SW 1271 (cell line): ENCODE measurements around the gene PLEKHM3.

Source experiments
- DNase-seq, 2 experiments: peaks; one replicate each; lab custom pipeline; 2025; lab: John Stamatoyannopoulos, UW

The PLEKHM3 gene

DNA sequence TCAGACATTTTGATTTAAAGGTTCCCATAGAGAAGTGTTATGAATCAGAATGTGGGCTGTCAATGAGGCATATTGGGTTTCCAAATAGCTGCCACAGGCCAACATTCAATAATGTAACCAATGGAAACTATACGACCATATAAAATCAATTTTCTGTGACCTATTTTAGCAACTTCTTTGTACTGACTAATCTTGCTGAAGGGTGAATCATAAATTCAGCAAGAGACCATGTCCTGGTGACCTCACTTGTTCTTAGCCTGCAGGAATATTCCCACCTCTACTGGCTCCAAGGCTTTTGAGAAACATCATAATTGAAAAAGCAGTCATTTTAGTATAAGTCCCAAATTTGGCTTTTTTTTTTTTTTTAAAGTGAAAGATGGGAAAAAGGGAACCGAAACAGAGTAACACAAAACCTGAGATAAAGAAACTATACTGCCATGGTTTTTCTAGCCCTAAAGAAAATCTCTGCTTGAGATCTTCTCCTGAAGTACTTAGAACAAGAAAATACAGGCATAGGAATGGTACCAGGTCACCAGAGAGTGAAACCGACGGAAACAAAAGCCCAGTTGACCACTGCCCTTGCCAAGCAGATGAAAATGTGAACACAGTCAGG lies 32.1 kb downstream of the PLEKHM3 start:
- no peak for DNase-seq

DNA sequence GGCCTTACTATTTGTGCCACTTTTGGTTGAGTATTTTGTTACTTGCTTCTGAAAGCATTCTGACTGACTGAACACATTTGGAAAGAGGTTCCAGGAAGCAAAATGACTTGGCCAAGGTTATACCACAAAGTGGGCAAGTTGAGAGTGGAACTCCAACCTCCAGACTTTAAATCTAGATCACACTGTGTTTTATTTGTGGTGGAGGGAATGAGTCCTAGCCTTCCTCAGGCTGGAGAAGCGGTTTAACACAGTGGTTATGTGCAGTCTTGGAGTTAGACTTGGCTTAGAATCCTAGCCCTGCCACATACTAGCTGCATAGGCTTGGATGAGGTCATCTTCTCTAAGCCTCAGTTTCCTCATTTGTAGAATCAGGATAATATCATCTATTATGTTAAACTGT lies 33.4 kb downstream of the PLEKHM3 start:
- no peak for DNase-seq

DNA sequence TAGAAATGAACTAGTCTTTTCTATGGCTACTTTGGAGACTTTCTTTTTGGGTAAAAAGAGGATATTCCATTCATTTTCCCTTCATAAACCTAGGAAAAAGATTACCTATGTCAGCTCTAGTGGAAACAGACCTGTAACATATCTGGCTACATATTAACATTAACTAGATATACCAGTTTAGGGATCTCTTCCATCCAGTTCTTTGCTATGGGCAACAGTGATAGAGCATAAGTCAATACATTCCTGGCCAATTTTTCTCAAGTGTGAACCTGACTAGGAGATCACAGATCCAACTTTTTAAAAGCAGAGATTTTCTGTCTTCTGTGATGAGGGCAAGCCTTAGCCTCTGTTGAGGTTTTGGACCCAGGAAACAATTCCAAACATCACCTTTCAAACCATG lies 34.5 kb downstream of the PLEKHM3 start:
- no peak for DNase-seq

DNA sequence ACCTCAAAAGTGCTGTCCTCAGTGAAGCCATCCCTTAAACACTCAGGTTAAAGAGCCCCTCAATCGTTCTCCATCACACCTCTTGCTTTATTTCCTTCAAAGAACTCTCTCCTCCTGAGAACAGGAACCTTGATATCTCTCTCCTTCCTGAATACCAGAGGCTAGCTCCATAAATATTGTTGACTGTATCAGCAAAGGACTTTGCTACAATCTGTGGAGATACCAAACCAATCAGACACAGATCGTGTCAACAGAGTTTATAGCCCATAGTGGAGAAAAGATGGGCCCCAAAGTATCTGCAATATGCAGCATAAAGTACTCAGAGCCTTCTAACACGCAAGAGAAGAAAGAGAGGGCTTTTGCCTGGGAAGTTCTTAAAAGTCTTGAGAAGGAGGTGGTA lies 36.4 kb downstream of the PLEKHM3 start:
- DNase-seq: no peak

DNA sequence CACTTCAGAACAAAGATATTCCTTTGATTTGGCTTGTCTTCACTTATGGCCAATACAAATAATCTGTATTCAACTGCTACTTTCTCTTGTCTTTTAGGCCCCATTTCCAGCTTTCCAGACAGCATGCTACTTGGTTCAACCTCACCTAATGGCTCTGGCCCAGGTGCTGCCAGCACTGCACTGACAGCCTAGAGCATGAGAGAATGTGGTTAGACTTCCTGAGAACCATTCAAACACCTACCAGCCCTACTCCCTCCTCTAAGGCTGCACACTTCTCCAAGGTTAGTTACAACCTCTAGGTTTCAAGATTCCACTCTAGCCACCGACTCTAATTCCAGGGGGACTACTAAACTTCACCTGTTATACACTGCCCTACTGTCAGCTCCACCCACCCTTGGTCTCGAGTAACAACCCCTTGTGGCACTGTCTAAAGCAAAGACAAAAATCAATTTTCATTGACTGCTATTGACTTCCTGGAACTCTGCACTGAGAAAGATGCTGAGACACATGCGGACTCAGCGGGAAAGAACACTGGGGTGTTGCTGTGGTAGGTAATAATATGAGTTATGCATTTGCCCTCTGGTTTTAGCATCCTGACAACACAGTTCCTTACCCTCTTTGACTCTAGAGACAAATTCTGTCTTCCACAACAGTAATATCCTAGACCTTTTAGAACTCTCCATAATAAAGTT lies 38.2 kb downstream of the PLEKHM3 start:
- DNase-seq: no peak

DNA sequence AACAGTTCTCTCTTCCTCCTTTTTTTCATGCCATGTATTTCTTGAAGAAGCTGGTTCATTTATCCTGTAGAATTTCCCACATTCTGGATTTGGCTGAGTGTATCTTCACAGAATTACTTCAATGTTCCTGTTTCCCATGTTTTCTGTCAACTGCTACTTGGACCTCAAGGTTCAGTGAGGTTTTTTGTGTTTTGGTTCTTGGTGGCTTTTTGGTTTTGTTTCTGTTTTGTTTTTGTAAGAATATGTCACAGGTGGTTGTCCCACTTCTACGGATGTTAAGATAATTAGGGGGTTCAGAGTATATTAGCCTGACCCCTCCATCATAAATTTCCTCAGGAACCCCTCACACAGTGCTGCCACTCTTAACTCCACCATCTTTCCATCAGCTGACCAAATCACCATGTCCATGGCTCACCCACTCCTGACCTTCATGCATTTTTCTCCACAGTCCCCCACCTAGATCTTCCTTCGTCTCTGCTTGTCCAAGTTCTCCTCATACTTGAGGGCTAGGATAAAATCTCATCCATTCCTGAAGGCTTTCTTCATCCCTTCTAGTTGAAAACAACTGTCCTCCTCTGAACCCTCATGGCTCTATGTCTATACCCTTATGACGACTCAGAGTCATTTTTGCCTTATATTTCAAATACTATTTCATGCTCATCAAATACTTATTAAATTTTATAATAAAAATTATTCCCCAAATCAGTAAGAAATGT lies 40.4 kb downstream of the PLEKHM3 start:
- DNase-seq: no peak

DNA sequence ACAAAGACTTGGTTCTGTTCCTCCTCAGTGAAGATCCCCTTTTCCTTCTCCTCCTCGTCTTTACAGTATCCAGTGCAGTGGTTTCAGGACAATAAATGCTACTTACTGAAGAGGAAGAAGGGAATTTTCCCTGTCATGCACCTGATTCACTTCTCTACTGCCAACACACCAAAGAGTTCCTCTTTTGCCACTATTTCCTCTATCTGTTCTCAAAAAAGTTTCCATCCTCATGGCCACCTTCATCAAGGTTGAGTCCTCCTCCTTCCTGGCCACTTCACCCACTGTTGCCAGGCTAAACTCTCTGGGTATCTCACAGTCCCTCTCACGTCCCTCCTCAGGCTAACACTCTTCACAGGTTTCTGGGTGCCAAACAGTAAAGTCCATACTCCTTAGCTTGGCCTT lies 41.7 kb downstream of the PLEKHM3 start:
- DNase-seq: no peak

DNA sequence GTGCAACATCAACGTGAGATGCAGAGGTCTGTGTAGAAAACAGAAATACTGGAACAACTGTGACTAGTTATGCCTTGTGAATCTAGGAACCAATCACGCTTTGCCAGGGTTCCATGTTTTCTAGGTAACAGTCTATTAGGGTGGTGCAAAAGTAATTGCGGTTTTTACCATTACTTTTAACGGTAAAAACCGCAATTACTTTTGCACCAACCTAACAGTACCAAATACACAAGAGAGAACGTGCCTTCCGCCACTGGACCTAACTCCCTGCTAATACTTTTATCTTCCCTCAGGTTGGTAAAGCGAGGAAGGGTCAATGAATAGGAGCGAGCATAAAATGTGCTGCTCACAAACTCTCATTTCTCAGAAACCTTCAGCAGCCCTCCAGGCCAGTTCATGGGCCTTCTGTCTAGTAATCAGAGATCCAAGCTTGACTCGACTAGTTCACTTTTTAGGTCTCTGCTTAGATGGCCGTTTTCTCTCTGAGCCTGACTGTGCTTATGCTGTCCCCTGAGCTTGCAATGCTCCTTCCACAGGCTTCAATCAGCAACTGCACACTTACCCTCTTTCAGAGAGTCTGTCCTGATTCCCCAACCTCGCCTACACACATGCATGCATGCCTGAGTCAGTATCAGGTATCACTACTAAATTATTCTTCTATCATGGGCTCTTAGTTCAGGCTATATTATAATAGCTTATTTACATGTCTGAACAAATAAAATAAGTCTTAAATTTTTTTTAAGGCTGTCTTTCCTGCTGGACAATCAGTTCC lies 47.0 kb downstream of the PLEKHM3 start:
- no peak for DNase-seq

DNA sequence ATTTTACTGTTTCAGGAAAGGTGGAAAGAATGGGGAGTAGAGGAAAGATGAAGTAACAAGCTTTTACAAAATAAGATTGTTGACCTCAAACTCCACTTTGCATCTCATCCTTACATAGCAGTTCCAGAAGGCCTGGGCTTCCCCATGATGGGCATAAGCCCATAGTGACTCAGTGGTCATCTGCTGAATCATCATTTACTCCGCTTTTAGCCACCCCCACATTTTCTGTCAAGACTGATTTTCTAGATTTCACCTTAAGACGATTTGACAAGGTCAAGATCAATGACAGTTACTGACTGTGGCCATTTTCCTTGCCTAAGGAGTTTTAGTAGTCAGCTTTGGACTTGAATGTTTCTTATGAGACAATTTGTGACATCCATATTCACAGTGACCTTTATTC lies 49.4 kb downstream of the PLEKHM3 start:
- no peak for DNase-seq

DNA sequence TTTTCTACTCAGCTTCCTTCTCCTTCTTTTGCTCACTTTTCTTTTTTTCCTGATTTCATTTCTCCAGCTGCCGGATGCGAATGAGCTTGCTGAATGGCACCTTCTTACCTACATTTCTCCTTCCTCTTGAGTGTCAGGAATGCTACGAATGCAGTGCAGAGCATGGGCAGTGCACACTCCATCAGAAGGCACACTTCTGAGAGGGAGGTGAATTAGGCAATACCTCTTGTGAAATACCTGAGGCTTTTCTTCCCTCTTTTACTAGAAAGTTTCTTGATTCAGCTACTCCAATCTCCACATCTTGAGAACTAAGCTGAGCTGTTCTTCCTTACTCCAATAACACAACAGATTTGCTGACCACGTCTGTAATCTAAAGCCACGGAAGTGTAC lies 51.1 kb downstream of the PLEKHM3 start:
- no peak for DNase-seq

DNA sequence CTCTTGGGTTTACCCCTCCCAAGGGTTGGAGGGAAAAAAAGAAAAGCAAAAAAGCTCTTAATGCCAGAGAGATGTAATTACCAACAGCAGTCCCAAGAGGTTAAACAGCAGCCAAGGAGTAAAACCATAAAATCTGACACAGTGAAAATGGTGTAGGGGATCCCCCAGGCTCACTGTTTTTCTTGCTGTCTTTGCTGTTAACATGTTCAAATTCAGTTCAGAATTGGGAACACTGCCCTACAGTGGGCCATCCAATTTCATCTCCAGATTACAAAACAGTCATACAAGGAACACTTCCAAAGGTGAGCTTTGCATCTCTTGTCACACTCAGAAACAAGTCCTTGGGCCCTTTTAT lies 54.5 kb downstream of the PLEKHM3 start:
- DNase-seq: no peak

DNA sequence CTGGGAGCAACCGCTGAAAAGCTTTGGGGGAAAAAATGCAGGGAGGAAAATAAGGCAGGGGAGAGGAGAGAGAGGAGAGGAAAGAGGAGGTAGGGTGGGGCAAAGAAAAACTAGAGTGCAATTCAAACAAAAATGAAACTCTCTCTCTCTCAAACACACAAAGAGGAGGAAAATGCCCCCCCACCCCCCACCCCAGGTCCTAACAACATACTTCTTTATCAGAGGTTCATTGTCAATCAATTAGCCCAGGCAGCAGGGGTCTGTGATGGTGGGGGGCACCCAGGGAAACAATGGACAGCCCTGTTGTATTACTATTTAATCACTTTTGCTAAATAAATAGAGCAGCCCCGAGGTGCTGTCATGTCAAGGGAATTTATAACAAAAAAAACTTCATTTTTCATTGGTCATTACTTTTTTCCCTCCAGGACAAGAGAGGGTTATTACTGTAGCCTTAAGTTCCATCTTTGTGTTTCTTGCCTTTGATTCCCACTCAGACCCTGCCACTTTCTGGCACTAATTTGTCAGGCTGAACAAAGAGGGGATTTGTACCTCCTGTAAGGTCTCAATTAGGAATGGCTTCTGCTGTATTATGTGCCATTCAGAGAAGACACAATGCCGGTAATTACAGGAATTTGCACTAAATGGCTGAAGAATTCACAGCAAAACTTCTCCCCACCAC lies 55.0 kb downstream of the PLEKHM3 start:
- DNase-seq: no peak

DNA sequence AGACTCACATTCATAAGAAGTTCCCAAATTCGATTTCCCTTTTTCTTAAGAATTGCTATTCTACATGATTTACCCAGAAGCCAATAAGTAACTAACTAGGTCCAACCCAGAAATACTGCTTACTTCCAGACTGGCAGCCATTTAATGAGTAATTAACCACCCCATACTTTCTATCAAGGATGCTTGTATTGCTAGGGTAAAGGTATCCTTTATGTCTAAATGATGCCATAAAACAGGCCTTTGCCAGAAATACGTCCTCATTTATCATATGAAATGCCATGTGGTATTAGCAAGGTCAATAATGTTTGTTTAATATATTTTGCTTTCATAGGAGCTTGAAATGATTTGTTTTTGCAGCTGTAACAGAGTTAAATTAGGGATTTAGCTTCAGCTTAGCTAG lies 56.1 kb downstream of the PLEKHM3 start:
- DNase-seq: no peak

DNA sequence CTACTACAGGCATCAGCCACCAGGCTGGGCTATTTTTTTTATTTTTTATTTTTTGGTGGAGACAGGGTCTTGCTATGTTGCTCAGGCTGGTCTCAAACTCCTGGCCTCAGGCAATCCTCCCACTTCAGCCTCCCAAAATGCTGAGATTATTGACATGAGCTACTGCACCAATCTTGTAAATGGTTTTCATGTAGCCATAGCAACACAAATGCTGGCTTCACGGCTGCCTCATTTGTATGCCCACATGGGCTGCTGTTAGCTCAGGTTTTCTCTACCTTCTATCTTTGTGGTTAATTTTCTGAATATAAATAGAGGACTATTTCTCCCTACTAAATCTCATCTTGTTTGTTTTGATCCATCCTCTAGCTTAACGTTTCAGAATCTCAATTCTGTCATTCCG lies 58.2 kb downstream of the PLEKHM3 start:
- DNase-seq: no peak

DNA sequence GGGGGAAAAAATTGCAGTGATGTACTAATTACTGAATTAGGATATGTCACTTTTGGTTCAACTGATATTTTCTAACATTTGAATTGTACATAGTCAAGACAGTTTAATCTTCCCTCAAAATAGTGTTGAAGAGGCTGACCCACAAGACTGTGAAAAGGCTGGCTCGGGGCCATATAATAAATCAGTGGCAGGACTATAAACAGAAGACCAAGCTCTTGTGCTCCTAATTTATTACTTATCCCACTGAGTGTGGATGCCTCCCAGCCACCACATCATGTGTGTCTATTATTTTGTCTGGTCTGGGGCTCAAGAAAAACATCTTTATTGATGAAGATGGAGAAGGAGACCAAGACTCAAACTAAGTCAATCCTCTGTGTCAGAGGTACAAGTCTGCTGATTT lies 64.4 kb downstream of the PLEKHM3 start:
- DNase-seq: no peak

DNA sequence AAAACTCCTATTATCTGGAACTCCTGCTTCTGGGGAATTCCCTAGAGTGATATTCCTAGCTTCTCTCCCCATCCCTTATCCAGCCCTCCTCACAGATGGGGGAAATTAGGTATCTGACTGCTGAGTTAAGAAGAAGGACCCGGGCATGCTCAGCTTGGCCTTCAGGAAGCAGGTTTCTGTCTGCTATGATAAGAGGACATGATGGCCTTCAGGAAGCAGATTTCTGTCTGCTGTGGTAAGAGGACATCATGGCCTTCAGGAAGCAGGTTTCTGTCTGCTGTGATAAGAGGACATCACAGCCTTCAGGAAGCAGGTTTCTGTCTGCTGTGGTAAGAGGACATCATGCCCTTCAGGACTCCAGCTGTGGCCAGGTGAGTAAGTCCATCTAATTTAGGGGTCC lies 65.2 kb downstream of the PLEKHM3 start:
- DNase-seq: no peak

DNA sequence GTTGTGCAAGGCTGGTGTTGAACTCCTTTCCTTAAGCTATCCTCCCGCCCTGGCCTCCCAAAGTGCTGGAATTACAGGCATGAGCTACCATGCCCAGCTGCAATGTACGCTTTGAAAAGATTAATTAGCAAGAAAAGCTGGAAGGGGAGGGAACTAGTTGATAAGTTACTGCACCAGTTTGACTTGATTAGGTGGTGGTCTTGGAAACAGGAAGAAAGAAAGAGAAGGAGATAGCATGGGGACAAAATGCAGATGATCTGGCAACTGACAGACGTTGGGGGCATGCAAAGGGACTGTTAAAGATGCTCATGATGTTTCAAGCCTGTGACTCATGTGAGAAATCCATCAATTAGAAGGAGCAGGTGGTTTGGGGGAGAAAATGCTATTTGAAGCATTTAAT lies 68.6 kb downstream of the PLEKHM3 start:
- no peak for DNase-seq

DNA sequence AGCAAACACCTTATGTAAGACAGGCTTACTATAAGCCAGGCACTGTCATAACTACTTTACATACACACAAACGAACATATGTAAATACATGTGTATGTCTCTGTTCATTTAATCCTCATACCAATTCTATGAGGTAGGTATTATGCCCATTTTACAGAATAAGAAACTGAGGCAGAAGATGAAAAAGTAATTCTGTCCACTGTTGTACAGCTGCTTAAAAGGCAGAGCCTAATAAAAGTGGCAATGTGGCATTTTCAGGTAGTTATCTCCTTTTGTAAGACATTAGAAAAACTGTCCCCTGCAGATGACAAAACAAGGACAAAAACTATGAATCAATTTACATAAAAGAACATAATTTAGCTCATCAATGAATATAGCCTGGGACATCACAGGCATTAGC lies 69.9 kb downstream of the PLEKHM3 start:
- no peak for DNase-seq

DNA sequence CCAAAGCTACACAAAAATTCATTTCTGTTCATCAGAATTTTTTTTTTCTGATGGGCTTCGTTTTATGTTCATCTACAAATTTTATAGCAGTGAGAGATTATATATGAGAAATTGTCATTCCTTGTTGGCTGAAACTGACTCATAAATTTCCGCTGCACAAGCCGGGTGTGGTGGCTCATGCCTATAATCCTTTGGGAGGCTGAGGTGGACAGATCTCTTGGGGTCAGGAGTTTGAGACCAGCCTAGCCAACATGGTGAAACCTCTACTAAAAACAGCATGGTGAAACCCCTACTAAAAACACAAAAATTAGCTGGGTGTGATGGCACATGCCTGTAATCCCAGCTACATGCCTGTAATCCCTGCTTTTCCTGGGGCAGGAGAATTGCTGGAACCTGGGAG lies 72.0 kb downstream of the PLEKHM3 start:
- DNase-seq: no peak

DNA sequence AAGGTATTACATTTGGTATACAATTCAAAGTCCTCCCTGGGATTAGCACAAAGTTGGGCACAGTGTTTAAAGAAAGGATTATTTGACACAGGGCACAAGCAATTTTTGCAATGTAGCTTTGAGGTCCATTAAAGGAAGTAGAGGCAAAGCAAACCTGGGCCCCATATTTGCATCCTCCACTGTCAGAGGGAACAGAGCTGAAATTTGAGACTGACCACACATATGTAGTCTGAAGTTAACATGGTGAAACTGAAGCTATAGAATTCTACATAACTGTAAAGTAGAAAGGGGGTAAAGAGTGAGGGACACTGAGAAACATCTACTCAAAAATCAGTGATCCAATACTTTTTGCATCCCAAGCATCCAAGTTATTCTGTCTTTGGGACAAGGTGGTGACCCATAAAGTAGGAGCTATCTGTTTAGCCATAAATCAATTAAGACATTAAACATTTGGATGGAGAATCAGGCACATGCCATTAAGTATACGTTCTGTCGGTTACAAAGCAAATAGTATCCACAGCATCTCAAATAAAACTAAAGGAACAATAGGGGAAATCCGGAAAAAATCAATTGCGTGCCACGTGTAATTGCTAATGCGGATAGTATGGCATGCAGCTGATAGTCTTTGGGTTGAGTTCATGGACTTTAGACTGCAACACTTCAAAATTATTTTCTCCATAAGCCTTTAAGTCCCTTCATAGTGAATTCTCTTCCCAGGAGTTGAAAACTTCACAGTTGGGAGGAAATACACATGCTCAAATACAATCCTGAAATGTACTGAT lies 72.6 kb downstream of the PLEKHM3 start:
- no peak for DNase-seq

DNA sequence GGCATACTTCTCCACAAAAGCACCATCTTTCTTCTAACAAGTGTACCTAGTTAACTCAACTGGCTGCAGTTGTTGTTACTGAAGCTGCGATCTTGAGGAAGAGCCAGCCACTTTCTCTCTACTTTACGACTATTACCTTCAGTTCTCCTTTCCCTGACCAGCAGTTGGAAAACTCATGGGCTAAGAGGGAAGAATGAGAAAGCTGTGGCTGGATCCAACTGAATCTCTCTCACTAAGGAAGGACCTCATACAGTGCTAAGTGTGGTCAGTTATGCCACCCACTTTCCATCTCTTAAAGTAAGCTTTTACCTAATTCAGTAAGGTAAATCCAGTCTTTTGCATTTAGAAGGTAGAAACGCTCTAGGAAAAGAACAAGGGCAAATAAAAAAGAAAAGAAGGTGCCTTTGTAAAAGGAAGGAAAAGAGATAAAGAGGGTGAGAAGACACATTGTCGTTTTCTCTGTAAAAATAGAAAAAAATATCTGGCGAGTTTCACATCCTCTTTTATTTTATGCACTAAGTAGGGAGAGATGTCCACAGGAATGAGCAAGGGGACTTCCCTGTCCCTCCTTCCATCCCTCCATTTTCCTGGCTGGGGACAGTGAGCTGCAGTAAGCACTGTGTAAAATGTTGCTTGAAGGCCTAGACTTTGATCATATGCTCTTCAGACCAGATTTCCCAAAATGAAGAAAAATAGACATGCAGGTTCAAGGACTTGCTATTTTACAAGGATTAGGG lies 73.4 kb downstream of the PLEKHM3 start:
- DNase-seq: no peak
